Measurements from ENCODE around the gene HYAL3. TPM values are rescaled to one million over a fixed set of nuclear protein-coding genes. Genes with fewer than 3 reads are reported as not detected.
A peak's percentile ranks its signal among the peaks of the same experiment; 100 is the strongest.
"Not testable (repeated sequence)": the region's sequence is repeated elsewhere in the genome, so short reads cannot be mapped to it uniquely, and the experiment has no call there.

HYAL3 gene
- polyA plus RNA-seq, 2 donors, result 3.4 to 5.1 TPM

DNA sequence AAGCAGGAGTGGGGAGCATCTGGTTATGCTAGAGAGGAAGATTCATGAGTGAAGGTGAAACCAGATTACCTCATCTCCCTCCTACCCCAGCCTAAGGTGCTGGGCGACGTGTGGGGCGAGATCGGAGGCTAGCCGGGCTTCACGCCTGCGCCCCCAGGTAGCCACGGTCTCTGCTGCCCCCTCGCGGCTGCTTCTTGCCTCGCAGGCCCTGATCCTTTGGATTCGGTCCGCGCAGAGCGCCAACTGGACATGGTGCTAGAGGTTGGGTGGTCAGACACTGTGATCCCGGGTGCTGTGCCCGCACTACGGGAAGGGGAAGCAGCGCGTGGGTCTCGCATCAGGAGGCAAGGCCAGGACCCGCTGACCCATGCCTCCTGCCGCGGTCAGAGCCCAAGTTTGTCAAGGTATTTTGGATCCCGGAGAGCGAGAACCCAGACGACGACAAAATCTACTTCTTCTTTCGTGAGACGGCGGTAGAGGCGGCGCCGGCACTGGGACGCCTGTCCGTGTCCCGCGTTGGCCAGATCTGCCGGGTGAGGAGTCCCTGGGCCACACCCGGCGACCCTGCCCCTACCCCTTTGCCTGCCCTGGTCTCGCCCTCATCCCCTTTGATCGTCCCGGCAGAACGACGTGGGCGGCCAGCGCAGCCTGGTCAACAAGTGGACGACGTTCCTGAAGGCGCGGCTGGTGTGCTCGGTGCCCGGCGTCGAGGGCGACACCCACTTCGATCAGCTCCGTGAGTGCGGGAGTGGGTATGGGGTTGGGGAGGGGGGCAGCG lies 26.1 kb downstream of the HYAL3 start:
- H3K27ac ChIP-seq (ENCODE audit: low read depth in 2 of 2, low read length in 1 of 2), result peak overlapping the region in 1 of 2 donors; percentile 36
- H3K36me3 ChIP-seq (ENCODE audit: control insufficient read depth in 2 of 2, insufficient read depth in 2 of 2, low read length in 1 of 2), result no peaks in the 10 kb centered on the region
- H3K4me1 ChIP-seq (ENCODE audit: control insufficient read depth in 2 of 2, insufficient read depth in 2 of 2, low read length in 1 of 2), result peaks cover 9 to 28% of the 10 kb centered on the region in 2 donors
- H3K27me3 ChIP-seq (ENCODE audit: control insufficient read depth in 1 of 2, insufficient read depth in 2 of 2, low read length in 2 of 2), result no peaks in the 10 kb centered on the region
- 7% methylated on average over 59 to 61 of the region's 61 CpGs for WGBS, 2 donors
- no peaks in the 10 kb centered on the region for H3K9me3 ChIP-seq (ENCODE audit: control insufficient read depth in 2 of 2, insufficient read depth in 1 of 2, low read depth in 1 of 2, low read length in 1 of 2)
- H3K4me3 ChIP-seq (ENCODE audit: low read depth in 1 of 2, low read length in 2 of 2), result peak overlapping the region; percentile 30 to 34

DNA sequence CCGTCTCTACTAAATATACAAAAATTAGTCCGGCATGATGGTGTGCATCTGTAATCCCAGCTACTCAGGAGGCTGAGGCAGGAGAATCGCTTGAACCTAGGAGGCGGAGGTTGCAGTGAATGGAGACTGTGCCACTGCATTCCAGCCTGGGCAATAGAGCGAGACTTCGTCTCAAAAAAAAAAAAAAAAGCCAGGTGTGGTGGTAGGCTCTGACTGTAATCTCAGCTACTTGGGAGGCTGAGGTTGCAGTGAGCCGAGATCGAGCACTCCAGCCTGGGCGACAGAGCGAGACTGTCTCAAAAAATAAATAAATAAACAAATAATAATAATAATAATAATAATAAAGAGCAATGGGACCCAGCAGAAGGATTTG lies 26.7 kb downstream of the HYAL3 start:
- H3K4me3 ChIP-seq (ENCODE audit: low read depth in 1 of 2, low read length in 2 of 2); H3K36me3 ChIP-seq (ENCODE audit: control insufficient read depth in 2 of 2, insufficient read depth in 2 of 2, low read length in 1 of 2): not testable (repeated sequence)
- peaks cover 13 to 34% of the 10 kb centered on the region in 2 donors for H3K4me1 ChIP-seq (ENCODE audit: control insufficient read depth in 2 of 2, insufficient read depth in 2 of 2, low read length in 1 of 2)

DNA sequence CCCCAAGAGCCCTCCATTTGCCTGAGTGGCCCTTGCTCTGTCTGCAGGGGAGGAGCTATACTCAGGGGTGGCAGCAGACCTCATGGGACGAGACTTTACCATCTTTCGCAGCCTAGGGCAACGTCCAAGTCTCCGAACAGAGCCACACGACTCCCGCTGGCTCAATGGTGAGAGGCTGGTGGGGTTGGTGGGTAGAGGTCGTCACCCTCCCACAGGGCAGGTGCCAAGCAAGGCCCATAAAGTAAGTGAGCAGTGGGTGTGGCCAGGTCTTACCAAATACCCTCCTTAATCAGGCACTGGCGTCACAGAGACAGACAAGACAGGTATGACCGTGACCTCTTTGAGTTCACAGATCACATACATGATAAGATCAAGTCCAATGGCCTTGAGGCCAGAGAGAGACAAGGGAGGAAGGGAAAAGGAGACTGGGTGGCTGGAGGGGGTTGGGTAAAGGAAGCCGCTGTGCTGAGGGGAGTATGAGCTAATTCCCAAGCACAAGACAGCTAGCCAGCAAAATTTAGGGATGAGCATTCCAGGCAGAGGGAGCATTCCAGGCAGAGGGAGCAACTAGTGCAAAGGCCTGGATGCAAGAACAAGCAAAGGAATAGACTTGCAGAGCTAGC lies 27.8 kb downstream of the HYAL3 start:
- Histone ChIP-seq H3K27me3 (ENCODE audit: control insufficient read depth in 1 of 2, insufficient read depth in 2 of 2, low read length in 2 of 2) (no peaks in the 10 kb centered on the region), H3K4me3 (ENCODE audit: low read depth in 1 of 2, low read length in 2 of 2) (no peak overlapping the region), H3K36me3 (ENCODE audit: control insufficient read depth in 2 of 2, insufficient read depth in 2 of 2, low read length in 1 of 2) (no peaks in the 10 kb centered on the region), H3K4me1 (ENCODE audit: control insufficient read depth in 2 of 2, insufficient read depth in 2 of 2, low read length in 1 of 2) (peaks cover 13 to 34% of the 10 kb centered on the region in 2 donors), H3K27ac (ENCODE audit: low read depth in 2 of 2, low read length in 1 of 2) (no peak overlapping the region), H3K9me3 (ENCODE audit: control insufficient read depth in 2 of 2, insufficient read depth in 1 of 2, low read depth in 1 of 2, low read length in 1 of 2) (no peaks in the 10 kb centered on the region)
- 73 to 84% methylated on average over 10 of the region's 10 CpGs for WGBS, 2 donors

More for the DNA sequence above, 26.7 kb downstream of the HYAL3 start:
- H3K27me3 ChIP-seq (ENCODE audit: control insufficient read depth in 1 of 2, insufficient read depth in 2 of 2, low read length in 2 of 2); H3K27ac ChIP-seq (ENCODE audit: low read depth in 2 of 2, low read length in 1 of 2); H3K9me3 ChIP-seq (ENCODE audit: control insufficient read depth in 2 of 2, insufficient read depth in 1 of 2, low read depth in 1 of 2, low read length in 1 of 2): not testable (repeated sequence)
- WGBS, 2 donors, result 54 to 63% methylated on average over 10 of the region's 10 CpGs

DNA sequence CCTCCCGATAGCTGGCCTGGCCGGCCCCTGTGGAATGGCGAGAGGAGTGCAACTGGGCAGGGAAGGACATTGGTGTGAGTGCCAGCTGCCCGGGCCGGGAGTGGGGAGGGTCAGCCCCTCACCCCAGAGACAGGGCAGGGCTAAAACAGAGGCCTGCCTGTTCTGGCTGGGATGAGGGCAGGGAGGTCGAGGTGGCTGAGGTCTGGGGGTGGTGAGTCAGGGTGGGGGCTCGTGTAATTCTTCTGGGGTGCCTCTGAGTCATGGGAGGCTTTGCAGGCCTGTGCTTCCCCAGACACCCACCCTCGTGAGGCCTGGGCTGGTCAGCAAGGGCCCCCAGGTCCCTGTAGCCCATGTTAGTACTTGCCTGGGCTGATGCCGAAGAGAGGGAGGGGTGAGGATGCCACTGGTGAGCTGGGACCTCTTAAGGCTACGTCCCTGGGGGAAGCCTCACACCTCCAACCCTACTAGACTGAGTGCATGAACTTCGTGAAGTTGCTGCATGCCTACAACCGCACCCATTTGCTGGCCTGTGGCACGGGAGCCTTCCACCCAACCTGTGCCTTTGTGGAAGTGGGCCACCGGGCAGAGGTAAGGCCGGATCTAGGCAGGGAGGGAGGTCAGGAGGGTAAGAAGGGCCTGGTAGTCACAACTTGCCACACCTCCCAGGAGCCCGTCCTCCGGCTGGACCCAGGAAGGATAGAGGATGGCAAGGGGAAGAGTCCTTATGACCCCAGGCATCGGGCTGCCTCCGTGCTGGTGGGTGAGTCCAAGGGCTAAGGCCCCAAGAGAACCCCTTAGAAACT lies 28.6 kb downstream of the HYAL3 start:
- H3K36me3 ChIP-seq (ENCODE audit: control insufficient read depth in 2 of 2, insufficient read depth in 2 of 2, low read length in 1 of 2), result no peaks in the 10 kb centered on the region
- no peaks in the 10 kb centered on the region for H3K27me3 ChIP-seq (ENCODE audit: control insufficient read depth in 1 of 2, insufficient read depth in 2 of 2, low read length in 2 of 2)
- H3K27ac ChIP-seq (ENCODE audit: low read depth in 2 of 2, low read length in 1 of 2), result no peak overlapping the region
- H3K4me3 ChIP-seq (ENCODE audit: low read depth in 1 of 2, low read length in 2 of 2), result no peak overlapping the region
- H3K4me1 ChIP-seq (ENCODE audit: control insufficient read depth in 2 of 2, insufficient read depth in 2 of 2, low read length in 1 of 2), result peaks cover 13 to 34% of the 10 kb centered on the region in 2 donors
- 74% methylated on average over 19 of the region's 19 CpGs for WGBS, 2 donors
- H3K9me3 ChIP-seq (ENCODE audit: control insufficient read depth in 2 of 2, insufficient read depth in 1 of 2, low read depth in 1 of 2, low read length in 1 of 2), result no peaks in the 10 kb centered on the region

DNA sequence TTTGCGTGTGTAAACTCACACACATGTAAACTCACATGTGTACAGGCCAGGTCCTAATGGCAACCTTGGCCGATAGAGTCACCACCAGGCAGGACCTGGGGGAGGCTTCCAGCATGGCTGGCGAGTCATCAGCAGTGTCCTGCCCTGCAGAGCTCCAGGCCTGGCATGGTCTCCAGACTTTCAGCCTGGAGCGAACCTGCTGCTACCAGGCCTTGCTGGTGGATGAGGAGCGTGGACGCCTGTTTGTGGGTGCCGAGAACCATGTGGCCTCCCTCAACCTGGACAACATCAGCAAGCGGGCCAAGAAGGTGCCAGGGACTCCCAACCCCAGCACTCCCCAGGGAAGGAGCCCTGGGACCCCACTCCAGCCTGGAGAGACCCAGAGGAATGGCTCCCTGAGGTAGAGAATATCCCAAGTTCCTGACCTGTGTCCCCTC lies 29.2 kb downstream of the HYAL3 start:
- WGBS, 2 donors, result 67 to 77% methylated on average over 8 of the region's 8 CpGs
- peak overlapping the region in 1 of 2 donors; percentile 77 for H3K27ac ChIP-seq (ENCODE audit: low read depth in 2 of 2, low read length in 1 of 2)

DNA sequence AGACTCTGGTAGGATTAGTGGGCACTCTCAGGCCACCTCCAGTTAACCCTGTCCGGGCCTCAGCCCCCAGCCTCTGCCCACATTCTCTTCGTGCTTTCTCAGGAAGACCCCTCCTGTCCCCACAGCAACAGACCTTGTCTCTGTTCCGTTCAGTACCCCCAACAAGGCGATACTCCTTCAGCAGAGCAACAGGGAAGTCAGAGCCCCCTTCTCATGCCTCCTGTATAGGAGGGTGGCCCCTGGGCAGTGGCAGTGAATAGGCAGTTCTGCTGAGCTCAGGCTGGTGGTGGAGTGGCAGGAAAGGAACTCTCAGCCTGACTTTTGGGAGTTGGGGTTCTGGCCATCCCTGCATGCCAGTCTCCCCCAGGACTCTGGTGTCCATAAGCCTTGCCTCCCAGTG lies 29.7 kb downstream of the HYAL3 start:
- H3K4me3 ChIP-seq (ENCODE audit: low read depth in 1 of 2, low read length in 2 of 2), result no peak overlapping the region
- no peaks in the 10 kb centered on the region for H3K36me3 ChIP-seq (ENCODE audit: control insufficient read depth in 2 of 2, insufficient read depth in 2 of 2, low read length in 1 of 2)
- no peaks in the 10 kb centered on the region for H3K27me3 ChIP-seq (ENCODE audit: control insufficient read depth in 1 of 2, insufficient read depth in 2 of 2, low read length in 2 of 2)
- 43 to 48% methylated on average over 4 of the region's 4 CpGs for WGBS, 2 donors
- H3K27ac ChIP-seq (ENCODE audit: low read depth in 2 of 2, low read length in 1 of 2), result peak overlapping the region; percentile 5 to 77
- no peaks in the 10 kb centered on the region for H3K9me3 ChIP-seq (ENCODE audit: control insufficient read depth in 2 of 2, insufficient read depth in 1 of 2, low read depth in 1 of 2, low read length in 1 of 2)
- peaks cover 13 to 39% of the 10 kb centered on the region in 2 donors for H3K4me1 ChIP-seq (ENCODE audit: control insufficient read depth in 2 of 2, insufficient read depth in 2 of 2, low read length in 1 of 2)

More for the DNA sequence above, 29.2 kb downstream of the HYAL3 start:
- Histone ChIP-seq H3K4me3 (ENCODE audit: low read depth in 1 of 2, low read length in 2 of 2) (no peak overlapping the region), H3K4me1 (ENCODE audit: control insufficient read depth in 2 of 2, insufficient read depth in 2 of 2, low read length in 1 of 2) (peaks cover 13 to 39% of the 10 kb centered on the region in 2 donors), H3K9me3 (ENCODE audit: control insufficient read depth in 2 of 2, insufficient read depth in 1 of 2, low read depth in 1 of 2, low read length in 1 of 2) (no peaks in the 10 kb centered on the region), H3K27me3 (ENCODE audit: control insufficient read depth in 1 of 2, insufficient read depth in 2 of 2, low read length in 2 of 2) (no peaks in the 10 kb centered on the region), H3K36me3 (ENCODE audit: control insufficient read depth in 2 of 2, insufficient read depth in 2 of 2, low read length in 1 of 2) (no peaks in the 10 kb centered on the region)

DNA sequence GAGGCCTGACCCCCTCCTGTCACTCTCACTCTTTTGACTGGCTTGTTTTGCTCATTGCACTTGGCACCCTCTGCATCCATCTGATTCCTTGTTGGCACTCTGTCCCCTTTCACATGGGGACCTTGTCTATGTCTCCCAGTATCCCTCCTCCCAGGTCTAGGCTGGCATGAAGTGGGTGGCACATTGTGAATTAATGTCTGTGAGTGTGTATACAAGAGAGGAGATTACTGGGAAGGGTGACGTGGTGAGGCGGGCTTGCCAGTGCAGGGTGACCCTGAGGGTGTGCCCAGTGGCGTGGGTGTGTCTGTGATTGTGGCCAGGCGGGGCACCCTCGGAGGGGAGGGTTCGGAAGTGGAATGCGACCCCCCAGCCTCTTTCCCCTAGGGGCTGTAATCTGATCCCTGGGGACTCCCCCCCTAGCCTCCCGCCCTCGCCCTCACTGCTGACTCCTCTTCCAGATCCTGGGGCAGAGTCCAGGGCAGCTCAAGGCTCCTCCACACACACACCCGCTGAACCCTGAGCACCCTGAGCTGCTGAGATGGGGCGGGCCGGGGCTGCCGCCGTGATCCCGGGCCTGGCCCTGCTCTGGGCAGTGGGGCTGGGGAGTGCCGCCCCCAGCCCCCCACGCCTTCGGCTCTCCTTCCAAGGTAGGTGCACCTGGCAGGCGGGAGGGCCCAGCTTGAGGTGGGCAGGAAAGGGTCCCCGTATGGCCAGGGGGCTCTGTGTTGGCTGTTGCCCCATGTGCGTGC lies 30.3 kb downstream of the HYAL3 start, which contains the start of gene SEMA3B:
Gene SEMA3B (plus strand): TSS at position 445 of the 749 bp plus-strand sequence. CDS start 94 bp downstream, at position 539.
- peaks cover 13 to 39% of the 10 kb centered on the region in 2 donors for H3K4me1 ChIP-seq (ENCODE audit: control insufficient read depth in 2 of 2, insufficient read depth in 2 of 2, low read length in 1 of 2)

DNA sequence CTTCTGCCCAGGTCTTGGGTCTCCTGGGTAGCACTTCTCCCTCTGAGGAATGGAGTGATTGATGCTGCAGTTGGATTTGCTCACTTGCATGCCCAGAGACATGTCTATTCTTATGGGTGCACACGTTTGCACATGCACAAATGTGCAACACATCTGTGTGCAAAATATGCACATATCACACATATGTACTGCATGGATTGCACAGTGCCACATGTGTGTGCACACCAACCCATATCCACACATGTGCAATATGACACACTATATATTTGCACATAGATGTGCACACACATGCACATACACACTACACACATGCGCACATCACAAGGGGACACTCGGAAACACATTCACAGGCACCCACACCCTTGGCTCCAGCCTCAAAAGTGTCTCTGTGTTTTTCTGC lies 30.9 kb downstream of the HYAL3 start:
- Histone ChIP-seq H3K27me3 (ENCODE audit: control insufficient read depth in 1 of 2, insufficient read depth in 2 of 2, low read length in 2 of 2) (no peaks in the 10 kb centered on the region), H3K4me1 (ENCODE audit: control insufficient read depth in 2 of 2, insufficient read depth in 2 of 2, low read length in 1 of 2) (peaks cover 13 to 37% of the 10 kb centered on the region in 2 donors), H3K27ac (ENCODE audit: low read depth in 2 of 2, low read length in 1 of 2) (peak overlapping the region; percentile 20 to 77), H3K9me3 (ENCODE audit: control insufficient read depth in 2 of 2, insufficient read depth in 1 of 2, low read depth in 1 of 2, low read length in 1 of 2) (no peaks in the 10 kb centered on the region), H3K36me3 (ENCODE audit: control insufficient read depth in 2 of 2, insufficient read depth in 2 of 2, low read length in 1 of 2) (no peaks in the 10 kb centered on the region), H3K4me3 (ENCODE audit: low read depth in 1 of 2, low read length in 2 of 2) (no peak overlapping the region)
- WGBS, 2 donors, result 14 to 19% methylated on average over 3 of the region's 3 CpGs

More for the DNA sequence above, 30.3 kb downstream of the HYAL3 start, which contains the start of gene SEMA3B:
- Histone ChIP-seq H3K36me3 (ENCODE audit: control insufficient read depth in 2 of 2, insufficient read depth in 2 of 2, low read length in 1 of 2) (no peaks in the 10 kb centered on the region), H3K9me3 (ENCODE audit: control insufficient read depth in 2 of 2, insufficient read depth in 1 of 2, low read depth in 1 of 2, low read length in 1 of 2) (no peaks in the 10 kb centered on the region), H3K4me3 (ENCODE audit: low read depth in 1 of 2, low read length in 2 of 2) (no peak within 1 kb of the TSS), H3K27me3 (ENCODE audit: control insufficient read depth in 1 of 2, insufficient read depth in 2 of 2, low read length in 2 of 2) (no peaks in the 10 kb centered on the region), H3K27ac (ENCODE audit: low read depth in 2 of 2, low read length in 1 of 2) (peak within 1 kb of the TSS; percentile 20 to 77)
- WGBS, 2 donors, result 25 to 31% methylated on average over 19 to 21 of the region's 21 CpGs
